Endothelial cell of umbilical vein (primary cell): ENCODE measurements around the gene IL25.

Experiments used
- CTCF ChIP-seq, 2 donors: IDR thresholded peaks; 1 replicate in 1 of 2; 2 replicates in 1 of 2; pipeline ENCODE4 v1.5.1; 2011; ENCODE audit warnings: low read length in 2 of 2, mild to moderate bottlenecking in 2 of 2, moderate library complexity in 2 of 2, control low read depth in 1 of 2, inconsistent platforms in 1 of 2, low read depth in 1 of 2; ENCODE audit not compliant: insufficient read depth in 1 of 2; ENCODE audit errors: extremely low read depth in 1 of 2
- EZH2 ChIP-seq: IDR thresholded peaks from 2 replicates; pipeline ENCODE4 v1.6.1; 2012; ENCODE audit warnings: borderline replicate concordance, low read depth, mild to moderate bottlenecking, moderate library complexity, low read length, inconsistent platforms; ENCODE audit not compliant: severe bottlenecking
- POLR2A ChIP-seq: IDR thresholded peaks from 2 replicates; pipeline ENCODE4 v1.6.1; 2012; ENCODE audit warnings: low read depth, mild to moderate bottlenecking, control low read depth, low read length
- POLR2AphosphoS5 ChIP-seq: IDR thresholded peaks from 2 replicates; pipeline ENCODE4 v1.6.1; 2012; ENCODE audit warnings: low read depth, mild to moderate bottlenecking, control low read depth, low read length, moderate library complexity; ENCODE audit not compliant: insufficient read depth

DNA sequence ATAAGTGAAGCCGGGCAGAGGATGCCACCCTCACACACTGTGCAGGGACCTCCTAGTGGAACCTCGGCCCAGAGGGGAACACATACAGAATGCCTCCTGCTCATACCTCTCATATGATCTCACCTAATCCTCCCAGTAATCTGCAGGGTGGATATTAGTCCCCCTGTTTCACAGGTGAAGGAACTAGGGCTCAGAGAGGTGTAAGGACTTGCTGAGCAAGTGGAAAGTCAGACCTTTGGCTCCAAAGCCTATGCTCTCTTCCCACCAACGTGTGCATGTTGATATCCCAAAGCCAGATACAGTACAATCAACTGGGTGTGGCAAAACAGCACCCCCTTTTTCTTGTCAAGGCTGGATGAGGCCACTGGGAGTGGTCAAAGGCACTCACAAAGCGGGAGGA, 31.3 kb downstream of the IL25 start:
- TF ChIP-seq POLR2AphosphoS5 (no peak), EZH2 (no peak), CTCF (IDR thresholded peaks at IDR 0.05; ENCODE audit: extremely low read depth in 1 of 2, insufficient read depth in 1 of 2, low read depth in 1 of 2, low read length in 2 of 2) (no peak), POLR2A (no peak)
